AG04450 (cell line): ENCODE results near the gene KCNH8. TPM values are rescaled to one million over a fixed set of nuclear protein-coding genes. Genes with fewer than 3 reads are reported as not detected.

Source experiments
- CTCF ChIA-PET: fragments of 300-600, 350-600 bp; formaldehyde crosslinking; extraction: SDS; loops from one replicate; lab custom pipeline; 2022; ENCODE audit warnings: antibody characterized with exemption, inconsistent platforms; lab: Charles Lee
- POLR2A ChIA-PET: fragments of 350-600 bp; formaldehyde crosslinking; extraction: SDS; loops from one replicate; lab custom pipeline; 2021; ENCODE audit warnings: antibody characterized with exemption, inconsistent platforms; lab: Yijun Ruan, JAX
- DNase-seq: peaks from one replicate; pipeline ENCODE4 v3.0.0-alpha.2; 2011; ENCODE audit warnings: low read depth, low spot score
- H3K27ac ChIP-seq: one replicate; pipeline ENCODE4 v1.5.1; 2012; ENCODE audit warnings: low read depth, low read length, control low read depth
- H3K27me3 ChIP-seq: one replicate; pipeline ENCODE4 v1.6.0; 2012; ENCODE audit warnings: low read length; ENCODE audit not compliant: control insufficient read depth, insufficient read depth
- H3K4me3 ChIP-seq: 2 replicates; pipeline ENCODE4 v1.5.1; 2011; ENCODE audit warnings: mild to moderate bottlenecking, low read depth, low read length, control low read depth
- H3K9me3 ChIP-seq: 2 replicates; pipeline ENCODE4 v1.5.1; 2012; ENCODE audit warnings: low read length; ENCODE audit not compliant: control insufficient read depth, insufficient read depth
- CTCF ChIP-seq: IDR thresholded peaks from 2 replicates; pipeline ENCODE4 v1.5.1; 2011; ENCODE audit warnings: low read depth, low read length, control low read depth, inconsistent platforms
- polyA plus RNA-seq: library from polyadenylated mRNA; depleted of rRNA; stranded (reverse); fragments of >200 nt; gene quantifications from 2 replicates; pipeline ENCODE4 v1.2.3, GENCODE V29; 2011

Gene KCNH8
- polyA plus RNA-seq, 1 experiment = not detected

- ChIA-PET CTCF (no interaction called here), POLR2A (no interaction called here)
- no peak for TF ChIP-seq CTCF
- Histone ChIP-seq H3K9me3 (peaks cover 28% of the 10 kb centered on the region), H3K27me3 (no peaks in the 10 kb centered on the region), H3K27ac (no peak overlapping the region), H3K4me3 (no peak overlapping the region)
- DNase-seq = no peak
Measured at GRCh38 chr3:19106307-19106706, 42.0 kb upstream of the KCNH8 start.

- no peak overlapping the region for H3K27ac ChIP-seq
- CTCF ChIA-PET = no interaction called here
- H3K9me3 ChIP-seq = peaks cover 29% of the 10 kb centered on the region
- TF ChIP-seq CTCF = no peak
- no peaks in the 10 kb centered on the region for H3K27me3 ChIP-seq
- DNase-seq = no peak
- no peak overlapping the region for H3K4me3 ChIP-seq
- POLR2A ChIA-PET = no interaction called here
Measured at GRCh38 chr3:19107719-19108118, 40.6 kb upstream of the KCNH8 start.

GRCh38 chr3:19110335-19110895, 37.9 kb upstream of the KCNH8 start:
- POLR2A ChIA-PET = no interaction called here
- no peak for TF ChIP-seq CTCF
- Histone ChIP-seq H3K27ac (no peak overlapping the region), H3K9me3 (peaks cover 23% of the 10 kb centered on the region), H3K4me3 (no peak overlapping the region), H3K27me3 (no peaks in the 10 kb centered on the region)
- DNase-seq = no peak
- CTCF ChIA-PET = no interaction called here

- CTCF ChIA-PET = no interaction called here
Measured at GRCh38 chr3:19114461-19114860, 33.8 kb upstream of the KCNH8 start.

GRCh38 chr3:19116239-19116638, 32.1 kb upstream of the KCNH8 start:
- no peak overlapping the region for H3K27ac ChIP-seq
- peaks cover 16% of the 10 kb centered on the region for H3K9me3 ChIP-seq
- ChIA-PET CTCF (no interaction called here), POLR2A (no interaction called here)
- DNase-seq = no peak
- H3K4me3 ChIP-seq = no peak overlapping the region
- H3K27me3 ChIP-seq = no peaks in the 10 kb centered on the region
- TF ChIP-seq CTCF = no peak

More at GRCh38 chr3:19114461-19114860, 33.8 kb upstream of the KCNH8 start:
- DNase-seq = no peak
- peaks cover 16% of the 10 kb centered on the region for H3K9me3 ChIP-seq
- H3K27ac ChIP-seq = no peak overlapping the region
- no peak for TF ChIP-seq CTCF
- no peaks in the 10 kb centered on the region for H3K27me3 ChIP-seq
- POLR2A ChIA-PET = no interaction called here
- no peak overlapping the region for H3K4me3 ChIP-seq
